GM21447 (cell line): ENCODE data around the gene CRAMP1.

ENCODE experiments used
- ATAC-seq: cut with Tn5 transposase; IDR thresholded peaks from one replicate; pipeline ENCODE4 v1.9.1; 2021; ENCODE audit not compliant: unreplicated experiment

Gene CRAMP1

DNA sequence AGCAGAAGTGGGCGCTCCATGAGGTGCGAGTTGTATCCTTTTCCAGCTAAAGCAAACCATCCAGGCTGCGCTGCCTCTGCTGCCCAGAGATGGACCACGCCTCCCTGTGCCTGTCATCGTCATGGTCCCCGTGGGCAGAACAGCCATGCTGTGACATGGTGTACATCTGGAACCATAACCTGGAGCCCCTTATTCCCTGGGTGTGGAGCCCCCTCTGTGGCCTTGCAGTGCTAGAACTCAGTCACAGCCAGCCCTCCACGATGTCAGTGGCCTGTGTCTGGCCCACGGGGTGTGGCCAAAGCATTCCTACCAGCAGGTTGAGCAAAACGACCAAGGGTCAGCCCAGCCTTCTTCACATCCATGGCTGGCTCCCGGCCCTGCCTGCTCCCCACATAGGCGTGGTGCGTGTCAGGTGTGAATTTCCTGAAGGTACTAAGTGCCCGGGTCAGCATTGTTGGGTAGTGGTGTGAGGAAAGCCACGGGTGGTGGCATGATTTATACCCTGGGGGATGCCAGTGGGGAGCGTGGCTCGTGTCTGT is 43.2 kb downstream of the CRAMP1 start:
- no peak for ATAC-seq

DNA sequence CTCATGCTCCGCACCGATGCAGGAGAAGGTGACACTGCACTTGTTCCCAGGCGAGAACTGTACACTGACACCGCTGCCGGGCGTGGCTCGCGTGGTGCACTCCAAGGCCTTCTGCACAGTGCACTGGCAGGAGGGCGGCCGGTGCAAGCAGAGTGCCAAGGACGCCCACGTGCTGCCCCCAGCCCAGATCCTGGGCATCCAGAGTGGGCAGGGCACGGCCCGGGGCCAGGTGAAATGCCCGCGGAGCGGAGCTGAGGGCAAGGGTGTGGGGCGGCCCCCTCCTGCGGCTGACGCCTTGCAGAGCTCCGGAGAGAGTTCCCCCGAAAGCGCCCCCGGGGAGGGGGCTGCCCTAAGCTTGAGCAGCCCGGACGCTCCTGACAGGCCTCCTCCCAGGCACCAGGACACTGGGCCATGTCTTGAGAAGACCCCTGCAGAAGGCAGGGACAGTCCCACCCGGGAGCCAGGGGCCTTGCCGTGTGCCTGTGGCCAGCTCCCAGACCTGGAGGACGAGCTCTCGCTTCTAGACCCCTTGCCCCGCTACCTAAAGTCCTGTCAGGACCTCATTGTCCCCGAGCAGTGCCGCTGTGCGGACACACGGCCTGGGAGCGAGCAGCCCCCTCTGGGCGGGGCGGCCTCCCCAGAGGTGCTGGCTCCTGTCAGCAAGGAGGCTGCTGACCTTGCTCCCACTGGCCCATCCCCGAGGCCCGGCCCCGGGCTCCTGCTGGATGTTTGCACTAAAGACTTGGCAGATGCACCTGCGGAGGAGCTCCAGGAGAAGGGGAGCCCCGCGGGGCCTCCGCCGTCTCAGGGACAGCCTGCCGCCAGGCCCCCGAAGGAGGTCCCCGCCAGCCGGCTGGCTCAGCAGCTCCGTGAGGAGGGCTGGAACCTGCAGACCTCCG is 44.0 kb downstream of the CRAMP1 start:
- no peak for ATAC-seq

DNA sequence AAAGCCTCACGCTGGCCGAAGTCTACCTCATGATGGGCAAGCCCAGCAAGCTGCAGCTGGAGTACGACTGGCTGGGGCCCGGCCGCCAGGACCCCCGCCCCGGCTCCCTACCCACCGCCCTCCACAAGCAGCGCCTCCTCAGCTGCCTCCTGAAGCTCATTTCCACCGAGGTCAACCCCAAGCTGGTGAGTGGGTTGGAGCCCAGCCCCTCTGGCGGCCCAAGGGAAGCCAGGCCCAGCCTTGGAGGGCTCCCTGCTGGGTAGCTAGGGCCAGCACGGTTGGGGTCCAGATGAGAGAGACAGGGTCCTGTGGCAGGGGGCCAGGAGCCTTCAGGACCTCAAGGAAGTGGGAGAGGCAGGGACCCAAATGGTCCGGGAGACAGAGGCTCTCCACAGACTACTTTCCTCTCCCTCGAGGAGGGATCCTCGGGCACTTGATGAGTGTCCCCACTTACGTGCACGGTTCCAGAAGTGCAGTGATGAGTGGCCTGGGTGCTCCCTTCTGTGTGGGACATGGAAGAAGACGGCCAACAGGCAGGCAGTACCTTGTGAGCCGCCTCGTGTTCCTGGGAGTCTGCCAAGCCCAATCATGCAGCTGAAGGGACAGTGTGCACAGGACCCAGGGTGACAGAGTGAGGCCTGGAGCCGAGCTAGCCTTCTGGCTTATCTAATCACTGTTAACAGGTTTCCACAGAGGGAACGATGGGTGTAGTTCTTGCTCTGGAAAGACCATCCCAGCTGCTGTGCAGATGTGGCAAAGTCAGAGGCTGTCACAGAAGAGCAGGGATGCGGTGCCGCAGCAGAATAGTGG is 44.9 kb downstream of the CRAMP1 start:
- no peak for ATAC-seq

DNA sequence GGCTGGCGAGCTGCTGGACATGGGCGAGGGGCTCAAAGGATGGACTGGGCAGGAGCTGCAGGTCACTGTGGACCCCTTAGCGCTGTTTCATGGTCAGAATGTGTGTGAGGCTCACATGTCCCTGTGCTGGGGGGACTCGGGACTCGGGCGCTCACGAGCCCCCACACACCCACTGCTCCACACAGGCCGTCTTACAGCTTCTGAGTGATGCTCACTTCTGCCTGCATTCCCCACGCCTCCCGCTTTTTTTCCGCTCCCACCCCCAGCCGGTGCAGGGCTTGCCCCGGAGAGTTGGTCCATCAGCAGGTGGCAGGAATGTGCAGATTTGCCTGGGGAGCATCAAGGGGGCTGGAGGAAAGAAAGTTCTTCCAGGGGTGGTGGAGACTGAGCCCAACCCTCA is 45.7 kb downstream of the CRAMP1 start:
- ATAC-seq: no peak

DNA sequence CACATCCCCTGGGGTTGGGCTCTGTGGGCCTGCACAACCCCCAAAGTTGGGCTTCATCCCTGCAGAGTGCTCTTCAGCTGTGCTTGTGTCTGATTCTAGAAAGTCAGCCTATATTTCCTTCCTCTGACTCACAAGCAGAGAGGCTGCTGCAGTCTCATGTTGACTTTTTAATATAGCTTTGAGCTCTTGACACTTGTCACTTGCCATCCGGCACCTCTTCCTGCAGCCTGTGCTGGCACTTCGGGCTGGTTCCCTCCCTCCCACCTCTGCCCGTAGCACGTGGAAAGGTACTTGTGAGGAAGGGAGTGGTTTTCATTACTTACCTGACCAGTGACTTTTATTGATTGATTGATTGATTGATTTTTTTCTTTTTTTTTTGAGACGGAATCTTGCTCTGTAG is 46.9 kb downstream of the CRAMP1 start:
- ATAC-seq: no peak

DNA sequence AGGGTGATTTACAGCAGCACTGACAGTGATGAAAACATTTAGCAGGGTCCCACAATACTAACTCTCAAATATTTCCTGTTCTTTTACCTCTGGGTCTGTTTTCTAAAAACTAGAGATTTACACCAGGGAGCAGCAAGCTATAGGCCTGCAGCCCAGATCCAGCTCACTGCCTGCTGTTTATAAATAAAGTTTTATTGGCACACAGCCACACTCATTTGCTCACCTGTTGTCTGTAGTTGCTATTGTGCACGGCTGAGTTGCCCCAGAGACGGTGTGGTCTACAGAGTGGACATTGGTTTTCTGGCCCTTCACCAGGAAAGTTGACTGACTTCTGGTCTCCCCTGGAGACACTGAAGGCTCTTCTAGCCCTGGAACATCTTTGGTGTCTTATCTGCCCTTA is 49.7 kb downstream of the CRAMP1 start:
- ATAC-seq: no peak

DNA sequence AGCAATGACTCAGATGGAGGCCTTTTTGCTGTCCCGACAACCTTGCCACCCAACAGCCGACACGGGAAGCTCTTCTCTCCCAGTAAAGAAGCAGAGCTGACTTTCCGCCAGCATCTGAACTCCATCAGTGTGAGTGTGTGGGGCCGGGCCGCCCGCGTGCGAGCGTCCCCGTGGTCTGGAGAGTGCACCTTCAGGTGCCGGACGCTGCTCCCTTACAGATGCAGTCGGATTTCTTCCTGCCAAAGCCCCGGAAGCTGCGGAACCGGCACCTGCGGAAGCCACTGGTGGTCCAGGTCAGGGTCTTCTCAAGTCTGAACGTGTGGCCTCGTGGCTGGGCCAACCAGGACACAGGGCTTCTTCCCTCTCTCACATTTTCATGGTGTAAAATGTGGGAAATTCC is 50.4 kb downstream of the CRAMP1 start:
- no peak for ATAC-seq

DNA sequence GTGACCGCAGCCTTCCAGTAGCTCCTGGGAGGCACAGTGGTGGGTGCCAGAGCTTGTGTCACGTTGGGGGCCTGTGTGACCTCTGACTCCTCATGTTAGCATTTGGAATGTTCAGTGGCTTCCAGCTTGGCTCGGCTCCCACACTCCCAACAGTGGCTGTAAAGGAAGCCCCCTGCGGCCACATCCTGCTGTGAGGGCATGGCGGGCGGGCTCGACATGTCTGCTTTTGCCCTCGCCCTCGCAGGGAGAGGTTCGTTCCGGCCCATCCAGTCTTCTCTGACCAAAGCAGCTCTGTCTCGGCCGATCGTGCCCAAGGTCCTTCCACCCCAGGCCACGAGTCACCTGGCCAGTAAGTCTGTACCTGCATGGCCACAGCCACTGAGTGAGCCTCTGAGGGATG is 53.7 kb downstream of the CRAMP1 start:
- ATAC-seq: no peak

DNA sequence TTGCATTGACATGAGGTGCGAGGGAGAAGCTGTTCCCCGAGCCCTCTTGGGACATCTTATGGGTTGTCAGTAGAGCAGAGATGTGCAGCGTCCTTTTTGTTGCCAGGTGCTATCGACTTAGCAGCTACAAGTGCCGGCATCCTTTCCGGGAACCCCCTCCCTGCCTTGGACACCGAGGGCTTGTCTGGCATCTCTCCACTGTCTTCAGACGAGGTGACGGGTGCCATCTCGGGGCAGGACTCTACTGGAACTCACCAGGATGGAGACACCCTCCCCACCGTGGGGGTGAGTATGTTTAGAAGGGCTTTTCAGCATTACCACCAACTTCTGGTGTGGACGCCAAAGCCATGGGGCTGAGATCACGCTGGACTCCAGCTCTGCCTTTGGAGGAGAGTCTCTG is 54.2 kb downstream of the CRAMP1 start:
- no peak for ATAC-seq

DNA sequence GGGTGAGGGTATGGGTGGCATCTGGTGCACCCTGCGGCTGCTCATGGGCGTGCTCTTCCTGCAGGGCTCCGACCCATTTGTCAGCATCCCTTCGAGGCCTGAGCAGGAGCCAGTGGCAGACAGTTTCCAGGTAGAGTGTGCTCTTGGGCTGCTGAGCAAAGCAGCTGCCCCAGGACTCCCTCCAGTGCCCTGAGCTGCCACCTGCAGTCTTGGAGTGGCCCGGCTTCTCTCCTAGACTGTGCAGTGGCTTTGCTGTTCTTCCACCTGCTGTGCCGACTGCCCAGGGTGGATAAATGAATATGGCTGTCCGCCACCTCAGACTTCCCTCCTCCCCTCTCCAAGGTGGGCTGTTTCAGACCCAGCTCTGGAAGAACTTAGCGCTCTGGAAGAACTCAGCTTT is 55.1 kb downstream of the CRAMP1 start:
- no peak for ATAC-seq

DNA sequence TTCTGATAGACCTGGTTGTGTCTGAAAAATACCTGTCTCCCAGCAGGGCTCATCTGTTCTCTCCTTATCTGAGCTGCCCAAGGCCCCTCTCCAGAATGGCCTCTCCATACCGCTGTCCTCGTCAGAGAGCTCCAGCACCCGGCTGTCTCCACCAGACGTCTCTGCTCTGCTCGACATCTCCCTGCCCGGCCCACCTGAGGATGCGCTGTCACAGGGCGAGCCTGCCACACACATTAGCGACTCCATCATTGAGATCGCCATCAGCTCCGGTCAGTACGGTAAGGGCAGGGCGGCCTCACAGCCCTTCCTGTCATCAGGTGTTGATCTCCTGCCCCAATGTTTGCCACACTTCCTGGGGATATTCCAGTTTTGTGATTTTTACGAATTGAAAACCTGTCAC is 55.8 kb downstream of the CRAMP1 start:
- ATAC-seq: no peak

DNA sequence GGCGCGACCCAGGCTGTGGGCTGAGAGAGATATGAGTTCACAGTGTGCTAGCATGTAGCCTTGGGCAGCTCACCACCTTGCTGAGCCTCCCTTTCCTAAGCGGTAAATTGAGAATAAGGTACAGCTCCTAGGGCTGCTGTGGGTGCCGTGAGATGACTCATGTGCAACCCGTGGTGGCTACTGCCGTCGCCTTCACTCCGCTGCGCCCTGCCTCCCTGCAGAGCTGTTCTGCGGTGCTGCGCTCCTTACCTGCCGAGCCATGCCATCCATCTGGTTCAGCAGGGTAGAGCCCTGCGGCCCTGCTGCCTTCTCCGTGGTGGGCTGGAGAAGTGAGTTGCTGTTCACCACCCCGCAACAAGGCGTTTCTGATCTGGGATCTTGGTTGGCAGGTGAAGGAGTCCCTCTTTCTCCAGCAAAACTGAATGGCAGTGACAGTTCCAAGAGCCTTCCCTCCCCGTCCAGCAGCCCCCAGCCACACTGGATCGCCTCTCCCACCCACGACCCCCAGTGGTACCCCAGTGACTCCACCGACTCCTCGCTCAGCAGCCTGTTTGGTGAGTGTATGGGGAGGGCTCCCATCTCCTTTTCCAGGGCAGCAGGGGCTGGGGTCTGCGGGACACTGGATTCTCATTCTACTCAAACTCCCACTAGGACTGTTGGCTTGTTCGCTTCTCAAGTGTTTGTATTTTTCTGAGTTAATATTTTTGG is 56.6 kb downstream of the CRAMP1 start:
- no peak for ATAC-seq

DNA sequence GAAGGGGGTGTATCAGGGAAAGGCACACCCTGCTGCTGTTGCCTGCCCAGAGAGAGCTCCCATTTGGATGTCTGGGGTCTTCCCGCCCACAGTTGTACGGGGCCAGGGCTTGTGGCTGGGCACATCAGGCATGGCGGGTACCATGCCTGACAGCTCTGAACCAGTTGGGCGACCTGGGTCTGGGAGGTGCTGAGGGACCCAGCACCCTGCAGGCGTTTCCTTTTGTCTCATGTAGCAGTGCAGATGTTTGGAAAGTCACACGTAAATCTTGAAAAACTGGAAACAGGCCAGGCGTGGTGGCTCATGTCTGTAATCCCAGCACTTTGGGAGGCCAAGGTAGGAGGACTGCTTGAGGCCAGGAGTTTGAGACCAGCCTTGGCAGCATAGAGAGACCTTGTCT is 57.5 kb downstream of the CRAMP1 start:
- ATAC-seq: no peak

DNA sequence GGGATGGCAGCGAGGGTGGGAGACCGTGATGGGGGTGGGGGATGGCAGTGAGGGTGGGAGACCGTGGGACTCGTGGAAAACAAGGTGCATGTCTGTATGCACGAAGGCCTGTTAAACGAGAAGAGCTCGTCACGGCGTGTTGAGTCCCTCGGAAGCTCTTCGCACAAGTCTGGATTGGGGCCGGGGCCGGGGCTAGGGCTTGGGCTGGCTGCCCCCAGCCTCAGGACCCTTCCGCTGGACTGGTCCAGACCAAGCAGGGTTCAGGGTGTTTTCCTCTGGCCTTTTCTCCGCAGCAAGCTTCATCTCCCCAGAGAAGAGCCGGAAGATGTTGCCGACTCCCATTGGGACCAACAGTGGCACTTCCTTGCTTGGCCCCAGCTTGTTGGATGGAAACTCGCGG is 58.2 kb downstream of the CRAMP1 start:
- ATAC-seq: no peak

DNA sequence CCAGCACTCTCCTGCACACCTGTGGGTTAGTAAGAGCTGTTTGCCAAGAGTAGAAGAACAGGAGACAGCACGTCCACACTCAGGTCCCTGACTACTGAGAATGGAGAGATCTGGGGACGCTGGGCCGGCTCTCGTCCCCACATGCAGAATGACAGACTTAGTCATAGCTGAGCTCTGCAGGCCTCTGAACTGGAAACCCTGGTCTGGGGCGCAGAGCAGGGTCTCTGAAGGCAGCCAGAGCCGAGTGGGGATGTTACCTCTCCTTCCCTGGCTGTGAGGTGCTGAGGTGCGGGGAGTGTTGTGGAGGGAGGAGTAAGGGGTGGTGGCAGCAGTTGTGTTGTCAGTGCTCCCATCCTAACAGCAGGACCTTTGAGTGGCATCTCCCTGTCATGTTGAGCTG is 58.7 kb downstream of the CRAMP1 start:
- ATAC-seq: no peak

DNA sequence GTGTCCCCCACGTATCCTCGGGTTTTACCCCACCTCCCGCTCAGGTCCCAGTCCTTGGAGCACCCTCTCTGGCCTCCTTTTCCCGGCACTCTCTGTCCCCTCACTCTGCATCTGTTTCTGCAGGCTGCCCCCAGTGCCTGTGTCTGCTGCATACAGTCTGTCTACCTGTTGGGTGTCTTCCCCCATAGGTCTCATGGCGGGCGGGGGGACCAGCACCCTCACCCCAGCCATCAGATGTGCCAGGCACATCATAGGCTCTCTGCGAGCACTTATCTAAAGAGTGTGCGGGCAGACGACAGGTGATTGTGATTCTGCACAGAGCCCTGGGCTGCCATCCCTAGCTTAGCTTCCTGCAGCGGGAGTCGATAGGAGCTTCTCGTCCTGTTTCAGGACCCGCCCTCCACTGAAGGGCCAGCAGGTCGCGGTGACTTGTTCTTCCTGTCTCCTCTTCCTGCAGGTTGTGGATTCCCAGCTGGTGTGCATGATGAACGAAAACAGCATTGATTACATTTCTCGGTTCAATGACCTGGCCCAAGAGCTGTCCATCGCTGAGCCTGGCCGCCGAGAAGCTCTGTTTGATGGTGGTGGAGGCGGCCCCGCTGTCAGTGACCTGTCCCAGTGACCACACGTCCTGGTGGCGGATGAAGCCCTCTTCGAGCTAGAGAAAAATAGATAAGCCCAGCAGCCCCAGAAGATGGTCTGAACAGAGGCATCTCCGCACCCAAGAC is 61.4 kb downstream of the CRAMP1 start:
- no peak for ATAC-seq

DNA sequence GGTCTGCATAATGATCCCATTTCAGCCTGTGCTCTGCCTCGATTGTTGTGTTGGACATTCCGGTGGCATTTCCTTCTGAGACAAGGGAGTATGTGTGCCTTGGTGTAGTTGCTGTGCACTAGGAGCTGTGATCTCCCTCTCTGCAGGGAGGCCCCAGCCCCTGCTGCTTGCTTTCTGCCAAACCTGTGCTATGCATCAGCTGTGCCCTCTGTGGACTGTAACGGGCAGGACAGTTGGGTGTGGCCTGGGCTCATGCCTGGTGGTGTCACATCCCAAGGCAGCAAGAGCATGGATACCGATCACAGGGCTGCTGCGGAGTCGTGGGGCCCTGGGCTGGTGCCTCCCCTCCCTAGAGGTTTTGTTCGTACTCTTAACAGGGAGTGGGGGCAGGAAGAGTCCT is 62.1 kb downstream of the CRAMP1 start:
- ATAC-seq: no peak

DNA sequence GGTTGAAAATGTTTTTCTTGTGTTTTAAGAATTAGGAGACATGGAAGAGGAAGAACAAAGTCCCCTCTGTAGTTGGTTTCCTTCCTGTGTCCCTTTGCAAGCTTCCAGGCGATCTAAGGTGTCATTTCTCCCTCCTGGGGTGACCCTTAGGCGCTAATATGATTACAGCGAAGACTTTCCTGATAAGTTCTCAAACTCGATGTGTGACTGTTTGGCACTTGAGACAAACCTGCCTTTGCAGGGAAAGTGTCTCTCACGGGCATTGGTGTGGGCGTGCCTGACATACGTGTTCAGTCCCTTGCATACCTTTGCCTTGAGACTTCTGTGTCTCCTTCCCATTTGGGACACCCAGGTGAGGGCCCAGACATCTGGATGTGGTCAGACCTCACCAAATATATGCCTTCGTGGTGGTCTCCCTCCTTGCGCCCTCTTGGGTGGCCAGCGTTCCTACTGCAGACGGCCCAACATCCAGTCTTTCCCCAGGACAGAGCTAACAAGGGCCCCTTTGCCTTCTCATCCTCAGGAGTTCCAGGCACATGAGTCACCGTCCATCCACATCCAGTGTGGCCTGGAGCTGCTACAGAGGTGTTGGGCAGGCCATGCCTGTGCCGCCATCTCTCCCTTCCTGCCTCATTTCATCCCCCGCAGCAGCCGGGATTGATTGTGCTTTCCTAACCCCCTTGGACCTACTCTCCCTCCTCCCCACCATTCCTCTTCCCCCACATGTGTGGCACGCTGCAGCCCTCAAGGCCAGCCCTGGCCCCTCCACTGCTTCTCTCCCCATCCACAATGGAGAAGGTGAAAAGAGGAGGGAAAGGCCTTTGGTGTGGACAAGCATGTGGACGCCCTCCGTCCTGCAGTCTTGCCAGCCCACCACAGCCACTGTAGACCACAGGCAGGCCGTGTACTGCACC is 62.8 kb downstream of the CRAMP1 start:
- no peak for ATAC-seq

DNA sequence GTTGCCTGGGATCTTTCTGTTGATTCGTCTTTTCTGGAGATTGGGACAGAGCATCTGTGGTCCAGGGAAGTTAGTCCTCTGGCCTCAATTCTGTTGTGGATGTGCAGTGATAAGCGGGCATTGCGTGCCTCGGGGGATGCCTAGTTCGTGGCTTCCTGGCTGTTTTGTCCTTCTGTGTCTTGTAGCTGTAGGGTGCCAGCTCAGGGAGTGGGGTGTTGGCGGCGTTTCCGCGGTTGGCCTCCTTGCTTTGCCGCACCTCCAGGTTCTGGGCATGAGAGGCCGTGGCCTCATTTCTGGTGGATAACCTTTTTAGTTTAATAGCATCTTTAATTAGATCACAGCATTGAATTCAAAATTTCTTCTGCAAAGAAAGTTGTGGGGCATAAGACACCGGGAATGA is 64.5 kb downstream of the CRAMP1 start:
- no peak for ATAC-seq

DNA sequence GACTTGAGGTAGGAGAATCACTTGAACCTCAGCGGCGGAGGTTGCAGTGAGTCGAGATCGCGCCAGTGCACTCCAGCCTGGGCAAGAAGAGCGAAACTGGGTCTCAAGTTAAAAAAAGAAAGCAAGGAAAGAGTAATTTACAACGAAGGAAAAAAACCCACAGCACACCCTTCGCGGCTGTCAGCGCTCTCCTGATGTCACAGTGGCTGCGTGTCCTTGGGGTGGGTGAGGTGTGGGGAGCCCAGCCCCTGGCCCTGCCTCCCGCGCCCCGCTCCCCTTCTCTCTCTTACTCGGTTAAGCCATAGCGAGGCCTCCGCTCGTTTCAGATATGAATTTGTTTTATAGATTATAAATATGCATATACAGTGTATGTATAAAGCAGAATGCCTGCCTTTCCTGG is 65.2 kb downstream of the CRAMP1 start:
- no peak for ATAC-seq
